HCT116 (cell line): ENCODE results near the gene ASB10. TPM values are rescaled to one million over a fixed set of nuclear protein-coding genes. Genes with fewer than 3 reads are reported as not detected.

Source experiments
- ATAC-seq: fragments of 200-7000 bp; cut with Tn5 transposase; 2 replicates; pipeline ENCODE4 v1.9.1; 2020; ENCODE audit warnings: mild to moderate bottlenecking, moderate library complexity
- BruUV-seq: library from RNA; stranded (reverse); fragments of 400-500 nt; replicated peaks from 2 replicates; lab custom pipeline; 2021; lab: Mats Ljungman, UMichigan
- CTCF ChIA-PET: fragments of 300-600 bp; sonication (Branson Sonifier 250); formaldehyde crosslinking; loops from one replicate; lab custom pipeline; 2021; ENCODE audit warnings: antibody characterized with exemption; lab: Charles Lee
- POLR2A ChIA-PET: fragments of 300-600, 350-600 bp; sonication (Branson Sonifier 250); formaldehyde crosslinking; loops from one replicate; lab custom pipeline; 2021; ENCODE audit warnings: antibody characterized with exemption; lab: Charles Lee
- RAD21 ChIA-PET, 2 experiments: fragments of 300-600 bp; sonication (Branson Sonifier 250); formaldehyde crosslinking; loops; one replicate each; lab custom pipeline; 2023; ENCODE audit warnings: low total read pairs in 2 of 2; ENCODE audit not compliant: uncharacterized antibody in 2 of 2, unreplicated experiment in 2 of 2, low non-redundant PET in 1 of 2; lab: Charles Lee
- DNase-seq: peaks from one replicate; pipeline ENCODE4 v3.0.0-alpha.2; 2010; ENCODE audit warnings: low read depth, low spot score
- H2AFZ ChIP-seq: fragments of 200-600 bp; shearing (Covaris generic), sonication (generic); 2 replicates; pipeline ENCODE4 v1.6.1; 2017; ENCODE audit warnings: low read depth, mixed run types, mixed read lengths, antibody characterized with exemption, low read length; ENCODE audit not compliant: poor library complexity, severe bottlenecking
- H3K27ac ChIP-seq: 2 replicates; pipeline ENCODE4 v1.5.1; 2012; ENCODE audit warnings: low read depth, low read length
- H3K27me3 ChIP-seq: fragments of 200-600 bp; sonication (generic); 2 replicates; pipeline ENCODE4 v1.6.1; 2016; ENCODE audit warnings: mixed run types, low read length, mixed read lengths; ENCODE audit not compliant: insufficient read depth
- H3K36me3 ChIP-seq, 2 experiments: fragments of 200-500 bp in 1 of 2; fragments of 200-600 bp in 1 of 2; sonication (Bioruptor generic) in 1 of 2; sonication (generic) in 1 of 2; 2 replicates each; pipeline versions ENCODE4 v1.5.1 to v1.6.1; 2014 to 2016; ENCODE audit warnings: low read length in 2 of 2, inconsistent platforms in 1 of 2, mixed read lengths in 1 of 2, mixed run types in 1 of 2; ENCODE audit not compliant: insufficient read depth in 2 of 2, control insufficient read depth in 1 of 2
- H3K4me1 ChIP-seq, 2 experiments: fragments of 200-600 bp in 1 of 2; sonication (generic) in 1 of 2; 2 replicates each; pipeline versions ENCODE4 v1.5.1 to v1.6.1; 2012 to 2017; ENCODE audit warnings: low read length in 2 of 2, inconsistent platforms in 1 of 2, mild to moderate bottlenecking in 1 of 2, mixed read lengths in 1 of 2, mixed run types in 1 of 2, moderate library complexity in 1 of 2; ENCODE audit not compliant: insufficient read depth in 2 of 2, control insufficient read depth in 1 of 2
- H3K4me2 ChIP-seq: fragments of 200-600 bp; sonication (generic); 2 replicates; pipeline ENCODE4 v1.6.1; 2017; ENCODE audit warnings: mixed run types, low read length, mixed read lengths
- H3K4me3 ChIP-seq, 2 experiments: fragments of 200-600 bp in 1 of 2; sonication (generic) in 1 of 2; replicated peaks in 1 of 2; 2 replicates each; pipeline ENCODE4 v1.5.1; 2011 to 2016; ENCODE audit warnings: low read length in 2 of 2, control low read depth in 1 of 2, low read depth in 1 of 2, mild to moderate bottlenecking in 1 of 2, mixed read lengths in 1 of 2, mixed run types in 1 of 2
- H3K79me2 ChIP-seq: fragments of 200-600 bp; sonication (generic); 2 replicates; pipeline ENCODE4 v1.6.1; 2017; ENCODE audit warnings: mild to moderate bottlenecking, mixed run types, low read length, moderate library complexity, mixed read lengths; ENCODE audit not compliant: insufficient read depth
- H3K9ac ChIP-seq: fragments of 200-600 bp; sonication (generic); 2 replicates; pipeline ENCODE4 v1.6.1; 2016; ENCODE audit warnings: low read length, mixed read lengths
- H3K9me2 ChIP-seq: fragments of 200-600 bp; sonication (generic), shearing (Covaris generic); 2 replicates; pipeline ENCODE4 v1.6.1; 2017; ENCODE audit warnings: mixed run types, mild to moderate bottlenecking, moderate library complexity; ENCODE audit not compliant: insufficient read depth
- H3K9me3 ChIP-seq, 2 experiments: fragments of 200-500 bp in 1 of 2; fragments of 200-600 bp in 1 of 2; sonication (Bioruptor generic) in 1 of 2; sonication (generic) in 1 of 2; 2 replicates each; pipeline ENCODE4 v1.6.1; 2014 to 2017; ENCODE audit warnings: low read length in 2 of 2, mixed read lengths in 2 of 2, inconsistent platforms in 1 of 2, low read depth in 1 of 2, mild to moderate bottlenecking in 1 of 2, mixed run types in 1 of 2, moderate library complexity in 1 of 2; ENCODE audit not compliant: control insufficient read depth in 1 of 2, insufficient read depth in 1 of 2
- H4K20me1 ChIP-seq: fragments of 200-600 bp; sonication (generic), shearing (Covaris generic); 2 replicates; pipeline ENCODE4 v1.6.1; 2017; ENCODE audit warnings: mixed run types, mild to moderate bottlenecking, moderate library complexity; ENCODE audit not compliant: insufficient read depth
- CBX3 ChIP-seq: IDR thresholded peaks from 2 replicates; pipeline ENCODE4 v1.6.1; 2012; ENCODE audit warnings: low read depth
- MAX ChIP-seq: IDR thresholded peaks from 2 replicates; pipeline ENCODE4 v1.6.1; 2012
- POLR2A ChIP-seq: IDR thresholded peaks from 2 replicates; pipeline ENCODE4 v1.7.0; 2011; ENCODE audit warnings: borderline replicate concordance; ENCODE audit not compliant: insufficient read depth, insufficient read length; ENCODE audit errors: extremely low read depth
- TCF7L2 ChIP-seq: IDR thresholded peaks from 2 replicates; pipeline ENCODE4 v1.7.0; 2011; ENCODE audit warnings: borderline replicate concordance, inconsistent platforms; ENCODE audit not compliant: insufficient read depth, insufficient read length; ENCODE audit errors: extremely low read depth
- ZBTB33 ChIP-seq: IDR thresholded peaks from 2 replicates; pipeline ENCODE4 v1.6.1; 2011; ENCODE audit warnings: mild to moderate bottlenecking, low read length, moderate library complexity; ENCODE audit not compliant: insufficient replicate concordance; ENCODE audit errors: extremely low read depth
- ZFX ChIP-seq: fragments of 450-650 bp; IDR thresholded peaks from 2 replicates; pipeline ENCODE4 v1.6.1; 2017
- ZNF274 ChIP-seq: fragments of 200-500 bp; sonication (Bioruptor generic); IDR thresholded peaks from 2 replicates; pipeline ENCODE4 v1.6.1; 2014; ENCODE audit warnings: mild to moderate bottlenecking, low read depth, low read length, inconsistent platforms
- intact Hi-C: fragments of 100-400 bp; cut with micrococcal nuclease; formaldehyde crosslinking; loops from 2 replicates; pipeline ENCODE4 v1.10.0; 2022
- total RNA-seq: library from RNA; stranded (reverse); gene quantifications from one replicate; pipeline ENCODE4 v1.2.1, GENCODE V29; 2021; ENCODE audit not compliant: unreplicated experiment
- TF ChIP-seq, protein P1 (sequence below): IDR thresholded peaks from 2 replicates; pipeline ENCODE4 v1.6.1; 2012; ENCODE audit warnings: low read depth

ASB10 gene
- total RNA-seq, 1 experiment from 2014 or later: not detected

DNA sequence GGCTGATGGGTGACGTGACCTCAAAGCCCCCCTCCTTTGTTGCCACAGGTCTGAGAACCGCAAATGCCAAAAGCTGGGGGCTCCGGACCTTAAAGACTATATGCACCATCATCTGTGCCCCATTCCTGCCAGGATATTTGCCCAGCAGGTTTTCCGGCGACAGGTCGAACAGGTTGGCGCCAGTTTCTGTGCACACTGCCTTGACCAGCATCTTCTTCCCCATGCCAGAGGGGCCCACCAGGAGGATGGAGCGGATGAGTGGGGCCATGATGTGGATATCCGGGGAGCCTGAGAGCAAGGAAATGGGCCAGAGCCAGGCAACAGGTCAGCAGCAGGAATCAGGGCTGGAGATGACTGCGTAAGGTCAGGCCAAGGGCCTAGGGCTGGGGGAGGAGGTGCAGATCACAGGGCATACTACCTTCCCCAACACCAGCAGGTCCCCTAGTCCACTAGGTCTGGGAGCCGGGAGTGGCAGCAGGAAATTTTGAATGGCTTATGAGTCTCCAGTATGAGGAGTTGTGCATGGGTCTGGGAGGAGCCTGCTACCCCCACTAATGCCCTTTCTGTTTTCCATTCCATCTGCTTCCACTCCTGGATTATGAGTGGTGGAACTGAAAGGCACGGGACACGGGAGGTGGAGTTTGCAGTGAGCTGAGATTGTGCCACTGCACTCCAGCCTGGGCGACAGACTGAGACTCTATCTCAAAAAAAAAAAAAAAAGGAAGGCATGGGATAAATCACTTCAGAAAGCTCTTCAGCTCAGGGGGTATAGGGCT is 6.3 kb upstream of the ASB10 start:
- CTCF ChIA-PET: no interaction called here
- Histone ChIP-seq H3K36me3 (no peaks in the 10 kb centered on the region), H2AFZ (no peak overlapping the region), H3K9ac (no peak overlapping the region), H3K27me3 (peaks cover 18% of the 10 kb centered on the region; the same call in 1 of the 2 replicates), H3K9me2 (no peaks in the 10 kb centered on the region), H3K9me3 (no peaks in the 10 kb centered on the region), H4K20me1 (no peaks in the 10 kb centered on the region), H3K4me2 (no peak overlapping the region), H3K4me1 (no peaks in the 10 kb centered on the region), H3K27ac (no peak overlapping the region), H3K79me2 (no peaks in the 10 kb centered on the region), H3K4me3 (no peak overlapping the region)
- TF ChIP-seq MAX (no peak), ZFX (no peak), TCF7L2 (no peak), POLR2A (no peak), ZNF274 (no peak), CBX3 (no peak), ZBTB33 (no peak)
- TF ChIP-seq, protein P1, sequence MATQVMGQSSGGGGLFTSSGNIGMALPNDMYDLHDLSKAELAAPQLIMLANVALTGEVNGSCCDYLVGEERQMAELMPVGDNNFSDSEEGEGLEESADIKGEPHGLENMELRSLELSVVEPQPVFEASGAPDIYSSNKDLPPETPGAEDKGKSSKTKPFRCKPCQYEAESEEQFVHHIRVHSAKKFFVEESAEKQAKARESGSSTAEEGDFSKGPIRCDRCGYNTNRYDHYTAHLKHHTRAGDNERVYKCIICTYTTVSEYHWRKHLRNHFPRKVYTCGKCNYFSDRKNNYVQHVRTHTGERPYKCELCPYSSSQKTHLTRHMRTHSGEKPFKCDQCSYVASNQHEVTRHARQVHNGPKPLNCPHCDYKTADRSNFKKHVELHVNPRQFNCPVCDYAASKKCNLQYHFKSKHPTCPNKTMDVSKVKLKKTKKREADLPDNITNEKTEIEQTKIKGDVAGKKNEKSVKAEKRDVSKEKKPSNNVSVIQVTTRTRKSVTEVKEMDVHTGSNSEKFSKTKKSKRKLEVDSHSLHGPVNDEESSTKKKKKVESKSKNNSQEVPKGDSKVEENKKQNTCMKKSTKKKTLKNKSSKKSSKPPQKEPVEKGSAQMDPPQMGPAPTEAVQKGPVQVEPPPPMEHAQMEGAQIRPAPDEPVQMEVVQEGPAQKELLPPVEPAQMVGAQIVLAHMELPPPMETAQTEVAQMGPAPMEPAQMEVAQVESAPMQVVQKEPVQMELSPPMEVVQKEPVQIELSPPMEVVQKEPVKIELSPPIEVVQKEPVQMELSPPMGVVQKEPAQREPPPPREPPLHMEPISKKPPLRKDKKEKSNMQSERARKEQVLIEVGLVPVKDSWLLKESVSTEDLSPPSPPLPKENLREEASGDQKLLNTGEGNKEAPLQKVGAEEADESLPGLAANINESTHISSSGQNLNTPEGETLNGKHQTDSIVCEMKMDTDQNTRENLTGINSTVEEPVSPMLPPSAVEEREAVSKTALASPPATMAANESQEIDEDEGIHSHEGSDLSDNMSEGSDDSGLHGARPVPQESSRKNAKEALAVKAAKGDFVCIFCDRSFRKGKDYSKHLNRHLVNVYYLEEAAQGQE: no peak
- RAD21 ChIA-PET: no interaction called here
- BruUV-seq: no TSS peak
- DNase-seq (no peak), ATAC-seq (no peak)
- POLR2A ChIA-PET: no interaction called here
- intact Hi-C loops: no loop called here
